GM18861 (cell line): ENCODE results near the gene CRTC1.
"Not testable (repeated sequence)": the region's sequence is repeated elsewhere in the genome, so short reads cannot be mapped to it uniquely, and the experiment has no call there.

Experiments used
- ATAC-seq: cut with Tn5 transposase; IDR thresholded peaks from one replicate; pipeline ENCODE4 v1.9.1; 2021; ENCODE audit not compliant: unreplicated experiment

Gene CRTC1

GRCh38 chr19:18725841-18726770, 42.6 kb downstream of the CRTC1 start:
- no peak for ATAC-seq

- no peak for ATAC-seq
Observed at GRCh38 chr19:18726846-18727245, 43.4 kb downstream of the CRTC1 start.

GRCh38 chr19:18727602-18728001, 44.1 kb downstream of the CRTC1 start:
- ATAC-seq = not testable (repeated sequence)

GRCh38 chr19:18729933-18730530, 46.6 kb downstream of the CRTC1 start:
- ATAC-seq = no peak

- no peak for ATAC-seq
Observed at GRCh38 chr19:18730885-18731513, 47.5 kb downstream of the CRTC1 start.

- no peak for ATAC-seq
Observed at GRCh38 chr19:18731562-18732008, 48.1 kb downstream of the CRTC1 start.

- ATAC-seq = no peak
Observed at GRCh38 chr19:18733196-18733647, 49.7 kb downstream of the CRTC1 start.

DNA sequence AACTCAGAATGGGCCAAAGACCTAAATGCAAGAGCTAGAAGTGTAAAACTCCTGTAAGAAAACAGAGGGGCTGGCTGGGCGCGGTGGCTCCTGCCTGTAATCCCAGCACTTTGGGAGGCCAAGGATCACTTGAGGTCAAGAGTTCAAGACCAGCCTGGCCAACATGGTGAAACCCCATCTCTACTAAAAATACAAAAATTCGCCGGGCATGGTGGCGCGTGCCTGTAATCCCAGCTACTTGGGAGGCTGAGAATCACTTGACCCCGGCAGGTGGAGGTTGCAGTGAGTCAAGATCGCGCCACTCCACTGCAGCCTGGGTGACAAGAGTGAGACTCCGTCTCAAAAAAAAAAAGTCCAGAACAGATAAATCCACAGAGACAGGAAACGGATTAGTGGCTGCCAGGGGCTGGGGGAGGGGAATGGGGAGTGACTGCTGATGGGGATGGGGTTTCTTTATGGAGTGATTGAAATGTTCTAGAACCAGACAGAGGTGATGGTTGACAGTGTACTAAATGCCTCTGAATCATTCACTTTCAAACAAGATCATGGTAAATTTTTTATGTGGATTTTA, 50.4 kb downstream of the CRTC1 start:
- not testable (repeated sequence) for ATAC-seq

DNA sequence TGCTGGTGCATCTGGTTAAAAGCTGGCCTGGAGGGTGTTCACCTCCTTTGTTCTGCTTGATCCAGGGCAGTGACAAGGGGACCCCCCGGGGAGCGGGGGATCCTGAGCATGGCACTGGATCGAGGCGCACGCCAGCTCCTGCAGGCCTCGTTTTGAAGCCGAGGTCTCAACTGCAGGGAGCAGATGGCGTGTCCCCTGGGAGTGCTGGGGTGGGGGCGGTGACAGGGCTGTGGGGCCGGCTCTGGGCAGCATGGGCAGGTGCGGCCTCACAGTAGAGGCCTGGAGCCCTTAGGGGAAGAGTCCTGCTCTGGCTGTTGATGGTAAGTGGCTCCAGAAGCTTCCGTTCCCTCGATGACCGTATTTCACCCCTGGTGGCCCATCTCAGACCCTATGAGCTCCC, 51.8 kb downstream of the CRTC1 start:
- no peak for ATAC-seq

DNA sequence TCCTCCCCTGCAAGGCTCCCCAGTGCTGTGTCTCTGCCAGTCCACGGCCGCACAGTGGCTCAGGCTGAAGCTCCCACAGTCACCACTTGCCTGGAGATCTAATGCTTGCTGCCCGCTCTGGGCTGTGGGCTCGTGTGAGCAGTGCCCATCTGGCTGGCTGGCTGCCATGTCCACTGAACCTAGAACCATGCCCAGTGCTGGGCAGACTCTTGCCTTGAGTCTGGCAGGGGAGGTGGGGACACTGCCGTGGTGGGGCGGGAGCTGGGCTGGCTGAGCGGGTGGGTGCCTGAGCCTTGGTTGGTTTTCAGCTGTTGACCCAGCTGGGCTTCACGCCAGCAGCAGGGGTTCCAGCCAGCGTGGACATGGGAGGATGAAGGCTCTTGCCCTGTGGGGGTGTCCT, 52.3 kb downstream of the CRTC1 start:
- ATAC-seq = no peak

GRCh38 chr19:18736415-18737336, 53.2 kb downstream of the CRTC1 start:
- no peak for ATAC-seq

GRCh38 chr19:18737337-18737953, 54.0 kb downstream of the CRTC1 start:
- ATAC-seq = no peak

GRCh38 chr19:18737954-18738351, 54.5 kb downstream of the CRTC1 start:
- ATAC-seq = no peak

DNA sequence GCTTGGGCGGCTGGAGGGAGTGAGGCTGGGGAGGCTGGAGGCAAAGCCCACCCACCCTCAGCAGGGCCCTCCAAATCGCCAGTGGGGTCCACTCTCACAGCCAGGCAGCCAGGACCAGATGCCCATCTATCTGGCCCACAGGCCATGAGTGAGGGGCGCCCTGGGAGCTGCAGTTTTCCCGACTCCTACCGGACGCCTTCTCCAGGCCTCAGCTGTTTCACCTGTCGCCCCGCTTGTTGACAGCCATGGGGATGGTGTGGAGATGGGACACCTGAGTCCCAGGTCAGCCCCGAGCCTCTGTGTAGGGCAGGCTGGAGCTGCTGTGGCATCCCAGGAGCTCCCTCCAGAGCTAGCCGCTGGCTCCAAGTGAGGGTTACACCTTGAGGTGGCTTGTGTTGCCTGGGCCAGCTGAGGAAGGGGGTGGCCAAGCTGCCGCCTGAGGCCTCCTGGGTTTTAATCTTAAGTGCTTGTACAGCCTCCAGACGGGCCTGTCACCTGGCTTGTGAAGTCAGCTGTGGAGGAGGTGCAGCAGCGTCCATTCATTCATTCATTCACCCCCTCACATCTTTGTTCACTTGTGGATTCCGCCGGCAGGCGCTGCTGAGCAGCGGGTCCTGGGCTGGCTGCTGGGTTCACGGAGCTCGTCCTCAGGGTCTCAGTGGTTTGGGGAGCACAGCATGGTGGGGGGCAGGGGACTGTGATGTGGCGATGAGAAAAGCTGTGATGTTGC, 55.6 kb downstream of the CRTC1 start:
- ATAC-seq = no peak

DNA sequence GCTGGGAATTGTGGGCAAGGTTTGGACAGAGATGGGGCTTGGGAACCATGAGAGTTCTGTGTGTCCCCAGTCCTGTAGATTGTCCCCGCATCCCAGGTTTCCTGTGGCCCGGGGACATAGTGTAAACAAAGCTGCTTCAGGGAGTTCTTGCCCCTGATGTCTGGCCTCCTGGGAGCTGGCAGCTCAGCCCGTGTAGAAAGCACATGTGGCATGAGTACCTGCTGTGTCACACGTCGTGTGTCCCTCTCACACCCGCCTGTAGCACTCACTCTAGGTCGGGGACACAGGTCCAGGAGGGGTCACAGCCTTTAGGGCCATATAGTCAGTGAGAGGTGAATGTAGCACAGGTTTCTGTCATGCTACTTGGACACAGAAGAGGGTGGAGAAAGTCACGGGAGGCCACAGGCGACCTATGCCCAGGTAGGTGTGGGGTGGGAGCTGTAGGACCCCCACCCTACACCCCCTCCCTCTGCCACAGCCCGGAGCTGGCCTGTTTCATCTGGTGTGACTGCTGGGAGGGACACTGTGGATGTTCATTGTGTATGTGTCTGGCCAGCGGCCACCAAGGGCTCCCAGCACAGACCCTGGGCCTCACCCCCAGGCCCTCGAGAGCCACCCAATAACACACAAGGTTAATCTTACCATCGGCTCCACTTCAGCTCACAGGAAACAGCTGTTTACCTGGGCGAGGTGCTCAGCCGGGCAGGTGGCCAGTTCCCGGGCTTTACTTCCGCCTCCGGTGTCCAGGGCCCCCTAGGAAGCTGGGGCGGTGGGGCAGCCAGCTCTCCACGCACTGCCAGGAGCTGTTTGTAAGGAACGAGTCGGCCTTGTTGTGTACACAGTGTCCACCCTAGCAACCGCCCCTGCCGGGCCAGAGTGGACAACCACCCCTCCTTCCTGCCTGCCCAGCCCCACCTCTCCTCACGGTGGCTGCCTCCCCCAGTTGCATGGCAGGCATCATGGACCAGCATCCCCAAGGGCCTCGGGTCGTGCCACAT, 57.9 kb downstream of the CRTC1 start:
- ATAC-seq = no peak

DNA sequence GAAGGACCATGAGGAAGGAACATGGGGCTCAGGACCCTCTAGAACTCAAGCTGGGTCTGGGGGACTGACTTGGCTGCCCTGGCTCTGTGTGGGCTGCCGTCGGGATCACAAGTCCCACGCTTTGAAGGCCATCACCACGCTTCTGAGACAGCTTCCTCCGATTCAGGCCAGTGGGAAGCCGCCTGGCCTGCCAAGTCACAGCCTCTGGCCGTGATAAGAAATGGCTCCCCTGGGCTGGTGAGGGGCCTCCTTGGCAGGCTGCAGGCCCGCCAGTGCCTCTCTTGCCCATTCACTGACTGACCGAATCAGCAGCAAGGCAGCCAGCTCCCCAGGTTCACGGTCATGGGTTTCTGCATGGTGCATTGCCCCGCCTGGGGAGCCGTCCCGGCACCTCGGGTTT, 58.8 kb downstream of the CRTC1 start:
- ATAC-seq = no peak

GRCh38 chr19:18742838-18743783, 59.6 kb downstream of the CRTC1 start:
- ATAC-seq = no peak
